ENCODE results near the gene TMC1.

The TMC1 gene

DNA sequence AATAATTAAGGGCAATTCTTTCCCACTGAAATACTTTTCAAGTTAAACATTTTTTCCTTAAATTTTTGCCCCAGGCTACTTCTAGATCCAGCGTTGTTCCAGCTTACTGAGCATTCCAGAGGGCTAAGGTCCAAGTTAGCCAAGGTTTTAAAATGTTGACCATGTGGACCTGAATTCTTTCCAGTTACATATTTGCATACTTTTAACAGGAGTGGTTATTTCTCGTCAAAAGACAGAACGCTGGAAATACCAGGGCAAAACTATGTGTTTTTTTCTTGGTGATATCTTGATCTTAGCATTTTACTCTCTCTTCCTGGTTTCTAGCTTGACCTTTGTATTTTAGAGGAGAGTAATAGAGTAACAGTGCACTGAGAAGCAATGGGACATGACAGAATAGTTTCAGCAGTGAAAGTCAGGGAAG is 32.8 kb downstream of the TMC1 start:
- no peak overlapping the region for H3K4me3 ChIP-seq (ENCODE audit: low read length)
- DNase-seq (ENCODE audit: low read depth) = no peak
- TF ChIP-seq, protein P1, sequence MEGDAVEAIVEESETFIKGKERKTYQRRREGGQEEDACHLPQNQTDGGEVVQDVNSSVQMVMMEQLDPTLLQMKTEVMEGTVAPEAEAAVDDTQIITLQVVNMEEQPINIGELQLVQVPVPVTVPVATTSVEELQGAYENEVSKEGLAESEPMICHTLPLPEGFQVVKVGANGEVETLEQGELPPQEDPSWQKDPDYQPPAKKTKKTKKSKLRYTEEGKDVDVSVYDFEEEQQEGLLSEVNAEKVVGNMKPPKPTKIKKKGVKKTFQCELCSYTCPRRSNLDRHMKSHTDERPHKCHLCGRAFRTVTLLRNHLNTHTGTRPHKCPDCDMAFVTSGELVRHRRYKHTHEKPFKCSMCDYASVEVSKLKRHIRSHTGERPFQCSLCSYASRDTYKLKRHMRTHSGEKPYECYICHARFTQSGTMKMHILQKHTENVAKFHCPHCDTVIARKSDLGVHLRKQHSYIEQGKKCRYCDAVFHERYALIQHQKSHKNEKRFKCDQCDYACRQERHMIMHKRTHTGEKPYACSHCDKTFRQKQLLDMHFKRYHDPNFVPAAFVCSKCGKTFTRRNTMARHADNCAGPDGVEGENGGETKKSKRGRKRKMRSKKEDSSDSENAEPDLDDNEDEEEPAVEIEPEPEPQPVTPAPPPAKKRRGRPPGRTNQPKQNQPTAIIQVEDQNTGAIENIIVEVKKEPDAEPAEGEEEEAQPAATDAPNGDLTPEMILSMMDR (IDR thresholded peaks at IDR 0.05; ENCODE audit: insufficient read depth, low read depth, low read length, missing control alignments) = no peak

DNA sequence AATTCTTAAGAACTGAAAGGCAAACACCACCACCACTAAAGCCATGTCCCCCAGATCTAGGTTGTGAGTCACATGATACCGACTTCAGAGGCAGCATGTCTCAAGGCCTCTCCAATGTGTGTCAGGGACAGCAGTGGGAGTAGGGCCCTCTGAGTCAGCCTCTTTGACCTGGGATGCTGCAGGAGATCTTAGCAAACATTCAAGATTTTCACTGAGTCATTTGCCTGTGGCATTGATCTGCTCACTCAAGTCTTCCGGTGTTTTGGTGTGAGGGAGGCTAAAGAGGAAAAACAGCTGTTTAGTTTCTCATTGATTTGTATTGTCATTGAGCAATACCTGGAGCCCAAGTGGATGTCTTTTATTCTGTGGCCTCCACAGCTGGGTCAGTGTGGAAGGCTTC is 36.1 kb downstream of the TMC1 start:
- TF ChIP-seq, protein P1 (IDR thresholded peaks at IDR 0.05; ENCODE audit: insufficient read depth, low read depth, low read length, missing control alignments) = no peak
- H3K4me3 ChIP-seq (ENCODE audit: low read length) = no peak overlapping the region
- peak; percentile 99 for DNase-seq (ENCODE audit: low read depth)

DNA sequence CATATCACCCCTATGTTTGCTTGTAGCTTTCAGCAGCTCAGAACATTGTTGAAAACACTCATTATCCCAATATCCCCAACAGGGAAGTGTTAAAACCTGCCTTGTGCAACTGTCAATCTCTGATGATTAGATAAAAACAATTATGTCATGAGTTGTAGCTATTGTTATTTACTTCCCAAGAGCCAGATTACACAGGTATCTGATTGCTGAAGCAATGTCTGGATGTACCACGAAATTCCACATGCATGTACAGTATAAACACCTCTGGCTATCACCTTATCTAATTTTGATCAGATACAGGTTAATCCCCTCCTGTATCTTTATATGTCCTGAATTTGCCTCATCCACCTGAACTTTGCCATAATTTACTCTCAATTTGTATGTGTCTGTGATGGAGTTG is 38.7 kb downstream of the TMC1 start:
- DNase-seq (ENCODE audit: low read depth) = no peak
- no peak overlapping the region for H3K4me3 ChIP-seq (ENCODE audit: low read length)
- TF ChIP-seq, protein P1 (IDR thresholded peaks at IDR 0.05; ENCODE audit: insufficient read depth, low read depth, low read length, missing control alignments) = no peak

GRCh38 chr9:72563806-72564205 is 42.4 kb downstream of the TMC1 start:
- DNase-seq (ENCODE audit: low read depth) = no peak
- TF ChIP-seq, protein P1 (IDR thresholded peaks at IDR 0.05; ENCODE audit: insufficient read depth, low read depth, low read length, missing control alignments) = no peak
- no peak overlapping the region for H3K4me3 ChIP-seq (ENCODE audit: low read length)

DNA sequence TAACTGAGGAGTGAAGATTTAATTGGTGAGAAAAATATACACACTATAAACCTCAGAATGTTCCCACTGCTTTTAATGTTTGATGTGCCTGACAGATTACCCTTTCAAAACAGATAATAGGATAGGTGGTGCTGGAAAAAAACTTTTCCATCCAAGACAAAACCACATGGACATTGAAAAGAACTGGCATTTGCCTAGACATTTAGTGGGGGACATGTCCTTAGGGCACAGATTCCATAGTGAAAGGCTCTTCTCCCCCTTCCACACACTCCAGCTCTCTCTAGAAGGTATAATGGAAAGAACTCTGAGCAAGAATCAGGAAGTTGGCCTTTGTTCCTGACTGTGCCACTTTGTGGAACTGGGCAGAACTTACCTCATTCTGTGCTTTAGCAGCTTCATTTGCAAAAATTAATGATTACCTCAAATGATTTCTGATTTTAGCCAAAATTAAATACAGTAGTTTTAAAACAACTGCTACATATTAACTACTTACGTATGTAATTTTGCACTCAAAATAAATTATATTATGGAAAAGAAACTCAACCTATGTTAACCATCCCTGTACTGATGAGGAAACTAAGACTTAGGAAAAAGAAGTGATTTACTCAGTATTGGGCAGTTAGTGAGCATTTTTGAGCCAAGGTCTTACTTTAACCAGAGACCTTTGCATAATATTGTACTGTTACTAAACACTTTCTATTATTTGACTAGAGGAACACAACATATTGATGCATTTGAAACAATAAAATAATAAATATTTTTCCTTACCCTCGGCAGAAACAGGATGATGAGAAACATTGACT is 43.3 kb downstream of the TMC1 start:
- H3K4me3 ChIP-seq (ENCODE audit: low read length) = no peak overlapping the region
- DNase-seq (ENCODE audit: low read depth) = no peak
- TF ChIP-seq, protein P1 (IDR thresholded peaks at IDR 0.05; ENCODE audit: insufficient read depth, low read depth, low read length, missing control alignments) = no peak

DNA sequence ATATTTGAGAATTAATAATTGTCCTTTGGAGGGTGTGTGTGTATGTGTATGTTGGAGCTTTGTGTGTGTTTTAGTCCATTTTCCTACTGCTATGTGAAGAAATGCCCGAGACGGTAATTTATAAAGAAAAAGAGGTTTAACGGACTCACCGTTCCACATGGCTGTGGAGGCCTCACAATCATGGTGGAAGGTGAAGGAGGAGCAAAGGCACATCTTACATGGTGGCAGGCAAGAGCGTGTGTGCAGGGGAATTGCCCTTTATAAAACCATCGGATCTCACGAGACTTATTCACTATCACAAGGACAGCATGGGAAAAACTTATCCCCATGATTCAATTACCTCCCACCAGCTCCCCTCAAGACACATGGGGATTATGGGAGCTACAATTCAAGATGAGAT is 44.1 kb downstream of the TMC1 start:
- no peak for DNase-seq (ENCODE audit: low read depth)
- TF ChIP-seq, protein P1 (IDR thresholded peaks at IDR 0.05; ENCODE audit: insufficient read depth, low read depth, low read length, missing control alignments) = no peak
- H3K4me3 ChIP-seq (ENCODE audit: low read length) = no peak overlapping the region

Data from epithelial cell of esophagus (primary cell).